ENCODE data around the gene GHITM. TPM values are rescaled to one million over a fixed set of nuclear protein-coding genes. Genes with fewer than 3 reads are reported as not detected.

The GHITM gene
- total and polyA plus RNA-seq, 2 of the 13 experiments (the other 11 are each of a cell fraction or from before 2014, with no cell fraction given): 163 to 212 TPM

GRCh38 chr10:84139126-84140035, at the start of gene GHITM (continued):
- TF ChIP-seq NFAT5 (CRISPR knock-in tag; IDR thresholded peaks at IDR 0.05) (peak; percentile 73), ELK4 (CRISPR knock-in tag; IDR thresholded peaks at IDR 0.05; ENCODE audit: borderline replicate concordance) (no peak), MXI1 (IDR thresholded peaks at IDR 0.05; ENCODE audit: borderline replicate concordance, low read depth, low read length) (peak; percentile 61; the same call in 1 of the 3 replicates), HNRNPLL (IDR thresholded peaks at IDR 0.05; ENCODE audit: low read depth, low read length, poor library complexity, severe bottlenecking) (peak; percentile 98), ZBTB1 (CRISPR knock-in tag; IDR thresholded peaks at IDR 0.05; ENCODE audit: borderline replicate concordance) (no peak), STAG1 (CRISPR knock-in tag; IDR thresholded peaks at IDR 0.05) (no peak), U2AF2 (IDR thresholded peaks at IDR 0.05; ENCODE audit: low read depth, low read length) (no peak), SAFB2 (CRISPR knock-in tag; IDR thresholded peaks at IDR 0.05; ENCODE audit: borderline replicate concordance, low read depth) (no peak), ISL2 (CRISPR knock-in tag; IDR thresholded peaks at IDR 0.05) (peak; percentile 72), ERF (CRISPR knock-in tag; IDR thresholded peaks at IDR 0.05) (no peak), NFIB (CRISPR knock-in tag; IDR thresholded peaks at IDR 0.05; ENCODE audit: borderline replicate concordance) (no peak), MEF2D (CRISPR knock-in tag; IDR thresholded peaks at IDR 0.05) (0 out of 2 replicates have a peak, but pooled peaks have one; percentile 13), KLF13 (CRISPR knock-in tag; IDR thresholded peaks at IDR 0.05) (peak; percentile 88; the same call in 1 of the 2 replicates), NR3C1 (CRISPR knock-in tag; IDR thresholded peaks at IDR 0.05) (no peak), KDM3A (CRISPR knock-in tag; IDR thresholded peaks at IDR 0.05; ENCODE audit: low read depth) (peak; percentile 72; the same call in 1 of the 2 replicates), FOXJ3 (CRISPR knock-in tag; IDR thresholded peaks at IDR 0.05; ENCODE audit: borderline replicate concordance) (no peak)
- TF ChIP-seq, protein P1, sequence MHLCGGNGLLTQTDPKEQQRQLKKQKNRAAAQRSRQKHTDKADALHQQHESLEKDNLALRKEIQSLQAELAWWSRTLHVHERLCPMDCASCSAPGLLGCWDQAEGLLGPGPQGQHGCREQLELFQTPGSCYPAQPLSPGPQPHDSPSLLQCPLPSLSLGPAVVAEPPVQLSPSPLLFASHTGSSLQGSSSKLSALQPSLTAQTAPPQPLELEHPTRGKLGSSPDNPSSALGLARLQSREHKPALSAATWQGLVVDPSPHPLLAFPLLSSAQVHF (CRISPR knock-in tag; IDR thresholded peaks at IDR 0.05): no peak
- TF ChIP-seq, protein P2, sequence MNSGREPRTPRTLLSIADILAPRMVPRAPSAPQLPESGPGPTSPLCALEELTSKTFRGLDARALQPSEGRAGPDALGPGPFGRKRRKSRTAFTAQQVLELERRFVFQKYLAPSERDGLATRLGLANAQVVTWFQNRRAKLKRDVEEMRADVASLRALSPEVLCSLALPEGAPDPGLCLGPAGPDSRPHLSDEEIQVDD (CRISPR knock-in tag; IDR thresholded peaks at IDR 0.05; ENCODE audit: borderline replicate concordance): 0 out of 2 replicates have a peak, but pooled peaks have one; percentile 65
- TF ChIP-seq, protein P3, sequence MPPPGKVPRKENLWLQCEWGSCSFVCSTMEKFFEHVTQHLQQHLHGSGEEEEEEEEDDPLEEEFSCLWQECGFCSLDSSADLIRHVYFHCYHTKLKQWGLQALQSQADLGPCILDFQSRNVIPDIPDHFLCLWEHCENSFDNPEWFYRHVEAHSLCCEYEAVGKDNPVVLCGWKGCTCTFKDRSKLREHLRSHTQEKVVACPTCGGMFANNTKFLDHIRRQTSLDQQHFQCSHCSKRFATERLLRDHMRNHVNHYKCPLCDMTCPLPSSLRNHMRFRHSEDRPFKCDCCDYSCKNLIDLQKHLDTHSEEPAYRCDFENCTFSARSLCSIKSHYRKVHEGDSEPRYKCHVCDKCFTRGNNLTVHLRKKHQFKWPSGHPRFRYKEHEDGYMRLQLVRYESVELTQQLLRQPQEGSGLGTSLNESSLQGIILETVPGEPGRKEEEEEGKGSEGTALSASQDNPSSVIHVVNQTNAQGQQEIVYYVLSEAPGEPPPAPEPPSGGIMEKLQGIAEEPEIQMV (CRISPR knock-in tag; IDR thresholded peaks at IDR 0.05; ENCODE audit: low read depth): no peak

All from HepG2 (cell line).